Left renal pelvis (tissue), 4 donors: Measurements from ENCODE around the gene HOXC12. TPM values are rescaled to one million over a fixed set of nuclear protein-coding genes. Genes with fewer than 3 reads are reported as not detected.

ENCODE experiments used
- DNase-seq, 4 donors: peaks; one replicate each; pipeline ENCODE4 v3.0.0-alpha.2; 2013; ENCODE audit warnings: low read depth in 4 of 4, low spot score in 3 of 4
- polyA plus RNA-seq, 4 donors: library from polyadenylated mRNA; unstranded; fragments of 120-200 nt; gene quantifications; one replicate each; pipeline ENCODE4 v1.2.1, GENCODE V29; 2013; ENCODE audit not compliant: insufficient read length in 4 of 4

HOXC12 gene
- polyA plus RNA-seq, 4 donors, result 0.04 TPM; not detected in 3

GRCh38 chr12:53955776-53956250 lies 1.1 kb downstream of the HOXC12 start:
- no peak for DNase-seq

GRCh38 chr12:53956251-53956887 lies 1.7 kb downstream of the HOXC12 start:
- no peak for DNase-seq

- DNase-seq, result no peak
These were observed 2.3 kb downstream of the HOXC12 start for GRCh38 chr12:53956914-53957536.

GRCh38 chr12:53958128-53958527 lies 3.4 kb downstream of the HOXC12 start:
- no peak for DNase-seq

- DNase-seq, result no peak
These were observed 4.6 kb downstream of the HOXC12 start for GRCh38 chr12:53959314-53959713.

GRCh38 chr12:53960187-53961024 lies 5.7 kb downstream of the HOXC12 start:
- DNase-seq, result no peak

- DNase-seq, result no peak
These were observed 6.5 kb downstream of the HOXC12 start for GRCh38 chr12:53961025-53961761.

GRCh38 chr12:53963005-53963404 lies 8.3 kb downstream of the HOXC12 start:
- DNase-seq, result no peak

GRCh38 chr12:53963434-53964314 lies 9.0 kb downstream of the HOXC12 start:
- no peak for DNase-seq

GRCh38 chr12:53964315-53964713 lies 9.6 kb downstream of the HOXC12 start:
- DNase-seq, result no peak

- no peak for DNase-seq
These were observed 10.8 kb downstream of the HOXC12 start for GRCh38 chr12:53965281-53966084.

- no peak for DNase-seq
These were observed 11.3 kb downstream of the HOXC12 start for GRCh38 chr12:53966085-53966384.

GRCh38 chr12:53966385-53967133 lies 11.9 kb downstream of the HOXC12 start:
- no peak for DNase-seq

- no peak for DNase-seq
These were observed 12.8 kb downstream of the HOXC12 start for GRCh38 chr12:53967421-53967925.

- DNase-seq, result no peak
These were observed 13.8 kb downstream of the HOXC12 start for GRCh38 chr12:53968214-53969127.

GRCh38 chr12:53969588-53970259 lies 15.0 kb downstream of the HOXC12 start:
- DNase-seq, result no peak

- no peak for DNase-seq
These were observed 15.7 kb downstream of the HOXC12 start for GRCh38 chr12:53970451-53970850.
